ENCODE results near the gene PCDH1.

DNA sequence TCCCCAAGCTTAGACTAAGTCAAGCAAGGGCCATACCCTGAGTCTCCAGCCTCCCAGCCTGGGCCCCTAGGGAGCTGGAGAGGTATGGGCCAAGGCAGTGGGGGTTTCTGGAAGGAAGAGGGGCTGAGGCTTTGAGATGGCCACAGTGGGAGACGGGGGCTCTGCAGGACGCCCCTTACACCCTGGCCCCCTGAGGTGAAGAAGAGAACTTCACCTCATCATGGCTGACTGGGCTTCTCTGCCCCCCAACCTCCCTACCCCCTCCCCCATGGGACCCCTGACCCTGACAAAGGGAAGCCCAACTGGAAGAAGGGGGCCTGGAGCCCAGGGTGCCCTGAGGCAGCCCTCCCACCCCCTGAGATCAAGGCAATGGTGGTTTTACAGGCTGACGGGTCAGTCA is 25.8 kb downstream of the PCDH1 start:
- TF ChIP-seq, protein P1, sequence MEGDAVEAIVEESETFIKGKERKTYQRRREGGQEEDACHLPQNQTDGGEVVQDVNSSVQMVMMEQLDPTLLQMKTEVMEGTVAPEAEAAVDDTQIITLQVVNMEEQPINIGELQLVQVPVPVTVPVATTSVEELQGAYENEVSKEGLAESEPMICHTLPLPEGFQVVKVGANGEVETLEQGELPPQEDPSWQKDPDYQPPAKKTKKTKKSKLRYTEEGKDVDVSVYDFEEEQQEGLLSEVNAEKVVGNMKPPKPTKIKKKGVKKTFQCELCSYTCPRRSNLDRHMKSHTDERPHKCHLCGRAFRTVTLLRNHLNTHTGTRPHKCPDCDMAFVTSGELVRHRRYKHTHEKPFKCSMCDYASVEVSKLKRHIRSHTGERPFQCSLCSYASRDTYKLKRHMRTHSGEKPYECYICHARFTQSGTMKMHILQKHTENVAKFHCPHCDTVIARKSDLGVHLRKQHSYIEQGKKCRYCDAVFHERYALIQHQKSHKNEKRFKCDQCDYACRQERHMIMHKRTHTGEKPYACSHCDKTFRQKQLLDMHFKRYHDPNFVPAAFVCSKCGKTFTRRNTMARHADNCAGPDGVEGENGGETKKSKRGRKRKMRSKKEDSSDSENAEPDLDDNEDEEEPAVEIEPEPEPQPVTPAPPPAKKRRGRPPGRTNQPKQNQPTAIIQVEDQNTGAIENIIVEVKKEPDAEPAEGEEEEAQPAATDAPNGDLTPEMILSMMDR (IDR thresholded peaks at IDR 0.05; ENCODE audit: insufficient read depth, low read length, poor library complexity, severe bottlenecking) = no peak
- no peak for TF ChIP-seq EZH2phosphoT487 (conservative IDR thresholded peaks at IDR 0.05; ENCODE audit: low read length)
